GM21576 (cell line): ENCODE results near the gene MCF2.
"Not testable (repeated sequence)": the region's sequence is repeated elsewhere in the genome, so short reads cannot be mapped to it uniquely, and the experiment has no call there.

Source experiments
- ATAC-seq: cut with Tn5 transposase; IDR thresholded peaks from one replicate; pipeline ENCODE4 v1.9.1; 2021; ENCODE audit warnings: mild to moderate bottlenecking, moderate library complexity; ENCODE audit not compliant: unreplicated experiment

MCF2 gene

GRCh38 chrX:139708067-139708466 is at the start of gene MCF2:
Gene MCF2 (minus strand): TSS chrX:139708167. CDS start chrX:139651744, 56,423 bp downstream.
- ATAC-seq = no peak

- no peak for ATAC-seq
Measured at GRCh38 chrX:139751053-139751452, 43.1 kb upstream of the MCF2 start.

- no peak for ATAC-seq
Measured at GRCh38 chrX:139750390-139750789, 42.4 kb upstream of the MCF2 start.

- peak; percentile 95 for ATAC-seq
Measured at GRCh38 chrX:139739138-139739537, 31.2 kb upstream of the MCF2 start.

GRCh38 chrX:139738581-139738980 is 30.6 kb upstream of the MCF2 start:
- ATAC-seq = peak; percentile 53

- ATAC-seq = no peak
Measured at GRCh38 chrX:139736151-139736550, 28.2 kb upstream of the MCF2 start.

GRCh38 chrX:139734996-139735395 is 27.0 kb upstream of the MCF2 start:
- ATAC-seq = no peak

GRCh38 chrX:139725720-139726119 is 17.8 kb upstream of the MCF2 start:
- peak; percentile 79 for ATAC-seq

- ATAC-seq = no peak
Measured at GRCh38 chrX:139724626-139725025, 16.7 kb upstream of the MCF2 start.

- no peak for ATAC-seq
Measured at GRCh38 chrX:139720979-139721378, 13.0 kb upstream of the MCF2 start.

GRCh38 chrX:139720136-139720535 is 12.2 kb upstream of the MCF2 start:
- ATAC-seq = no peak

GRCh38 chrX:139702658-139703057 is 5.3 kb downstream of the MCF2 start:
- no peak for ATAC-seq

- no peak for ATAC-seq
Measured at GRCh38 chrX:139692908-139693307, 15.1 kb downstream of the MCF2 start.

- no peak for ATAC-seq
Measured at GRCh38 chrX:139692506-139692849, 15.5 kb downstream of the MCF2 start.

- ATAC-seq = no peak
Measured at GRCh38 chrX:139691843-139692505, 16.0 kb downstream of the MCF2 start.

GRCh38 chrX:139691493-139691842 is 16.5 kb downstream of the MCF2 start:
- ATAC-seq = no peak

- not testable (repeated sequence) for ATAC-seq
Measured at GRCh38 chrX:139685175-139685574, 22.8 kb downstream of the MCF2 start.

- no peak for ATAC-seq
Measured at GRCh38 chrX:139680356-139680755, 27.6 kb downstream of the MCF2 start.

GRCh38 chrX:139647597-139647996 is 60.4 kb downstream of the MCF2 start:
- ATAC-seq = peak; percentile 67

GRCh38 chrX:139642241-139642927 is 65.6 kb downstream of the MCF2 start:
- no peak for ATAC-seq

GRCh38 chrX:139640259-139640658 is 67.7 kb downstream of the MCF2 start:
- no peak for ATAC-seq

- no peak for ATAC-seq
Measured at GRCh38 chrX:139639253-139639652, 68.7 kb downstream of the MCF2 start.

- no peak for ATAC-seq
Measured at GRCh38 chrX:139600105-139600504, 107.9 kb downstream of the MCF2 start.
